Keratinocyte (primary cell): Measurements from ENCODE around the gene DPP3. TPM values are rescaled to one million over a fixed set of nuclear protein-coding genes. Genes with fewer than 3 reads are reported as not detected.
A peak's percentile ranks its signal among the peaks of the same experiment; 100 is the strongest.

Experiments used
- DNase-seq: peaks from one replicate; pipeline ENCODE4 v3.0.0-alpha.2; 2011; ENCODE audit warnings: low read depth, missing footprints, low spot score
- FAIRE-seq: peaks from 2 replicates; lab custom pipeline; 2011; peaks lifted over from hg19 to GRCh38; lab: Jason Lieb, UNC
- H2AFZ ChIP-seq: 2 replicates; pipeline ENCODE4 v1.6.0; 2012; ENCODE audit warnings: low read length, control low read depth, inconsistent platforms; ENCODE audit not compliant: control insufficient read depth
- H3K27ac ChIP-seq: 2 replicates; pipeline ENCODE4 v1.5.1; 2011; ENCODE audit warnings: low read length; ENCODE audit not compliant: control insufficient read depth, insufficient read depth
- H3K27me3 ChIP-seq: 3 replicates; pipeline ENCODE4 v1.6.0; 2011; ENCODE audit warnings: low read length; ENCODE audit not compliant: control insufficient read depth, insufficient read depth; ENCODE audit errors: extremely low read depth
- H3K36me3 ChIP-seq, 2 experiments: 2 replicates in 1 of 2; 3 replicates in 1 of 2; pipeline ENCODE4 v1.5.1; 2011; ENCODE audit warnings: low read length in 2 of 2, mild to moderate bottlenecking in 1 of 2; ENCODE audit not compliant: control insufficient read depth in 2 of 2, insufficient read depth in 2 of 2; ENCODE audit errors: extremely low read depth in 1 of 2
- H3K4me1 ChIP-seq: 3 replicates; pipeline ENCODE4 v1.5.1; 2011; ENCODE audit warnings: low read length; ENCODE audit not compliant: control insufficient read depth, insufficient read depth; ENCODE audit errors: extremely low read depth
- H3K4me2 ChIP-seq: 3 replicates; pipeline ENCODE4 v1.6.0; 2011; ENCODE audit warnings: low read depth, low read length; ENCODE audit not compliant: control insufficient read depth, insufficient read depth; ENCODE audit errors: extremely low read depth
- H3K4me3 ChIP-seq, 3 experiments: fragments of 200-600 bp in 1 of 3; sonication (generic) in 1 of 3; 2 replicates in 2 of 3; 3 replicates in 1 of 3; pipeline ENCODE4 v1.5.1; 2011 to 2016; ENCODE audit warnings: low read length in 3 of 3, mild to moderate bottlenecking in 3 of 3, control low read depth in 2 of 3, inconsistent platforms in 1 of 3, low read depth in 1 of 3, mixed read lengths in 1 of 3, mixed run types in 1 of 3, moderate library complexity in 1 of 3; ENCODE audit not compliant: control insufficient read depth in 2 of 3, insufficient read depth in 2 of 3; ENCODE audit errors: extremely low read depth in 1 of 3
- H3K79me2 ChIP-seq: 2 replicates; pipeline ENCODE4 v1.6.0; 2012; ENCODE audit warnings: low read length; ENCODE audit not compliant: control insufficient read depth, insufficient read depth
- H3K9ac ChIP-seq: 3 replicates; pipeline ENCODE4 v1.6.0; 2011; ENCODE audit warnings: low read length; ENCODE audit not compliant: control insufficient read depth, insufficient read depth; ENCODE audit errors: extremely low read depth
- H3K9me1 ChIP-seq: 3 replicates; pipeline ENCODE4 v1.6.0; 2011; ENCODE audit warnings: low read length; ENCODE audit not compliant: control insufficient read depth, insufficient read depth; ENCODE audit errors: extremely low read depth
- H3K9me3 ChIP-seq: 2 replicates; pipeline ENCODE4 v1.5.1; 2012; ENCODE audit warnings: low read depth, low read length; ENCODE audit not compliant: control insufficient read depth
- H4K20me1 ChIP-seq: 3 replicates; pipeline ENCODE4 v1.6.0; 2011; ENCODE audit warnings: low read length; ENCODE audit not compliant: control insufficient read depth, insufficient read depth; ENCODE audit errors: extremely low read depth
- EZH2 ChIP-seq: IDR thresholded peaks from one replicate; pipeline ENCODE4 v1.6.1; 2012; ENCODE audit warnings: inconsistent platforms, mild to moderate bottlenecking, low read length, moderate library complexity
- dilution Hi-C: fragments of 300-500 bp; cut with MboI; formaldehyde crosslinking; loops from one replicate; pipeline ENCODE4 v1.7.0; 2020; ENCODE audit warnings: low sequenced_read_pairs; ENCODE audit not compliant: extremely low pct_ligation_motif_present
- polyA plus RNA-seq, 5 experiments: library from polyadenylated mRNA; depleted of rRNA in 3 of 5; stranded (reverse) in 3 of 5; stranded (forward) in 1 of 5; unstranded in 1 of 5; fragments of >200 nt; gene quantifications; 1 replicate in 1 of 5; 2 replicates in 3 of 5; 3 replicates in 1 of 5; pipeline versions ENCODE4 v1.2.1 to v1.2.3, GENCODE V29; 2011 to 2012; ENCODE audit warnings: missing spikeins in 2 of 5, low read depth in 1 of 5, low replicate concordance in 1 of 5
- TF ChIP-seq, protein P1 (sequence below), 3 experiments: IDR thresholded peaks in 1 of 3; conservative IDR thresholded peaks in 1 of 3; optimal IDR thresholded peaks in 1 of 3; 2 replicates in 2 of 3; 3 replicates in 1 of 3; pipeline versions ENCODE3 to v1.5.1; 2011; ENCODE audit warnings: low read length in 3 of 3, mild to moderate bottlenecking in 3 of 3, moderate library complexity in 2 of 3, control low read depth in 1 of 3, inconsistent platforms in 1 of 3; ENCODE audit not compliant: insufficient read depth in 2 of 3; ENCODE audit errors: extremely low read depth in 1 of 3

The DPP3 gene
- polyA plus RNA-seq, 1 donor (not counting 4 experiments of a cell fraction or from before 2014, with no cell fraction given) = 57.9 TPM

DNA sequence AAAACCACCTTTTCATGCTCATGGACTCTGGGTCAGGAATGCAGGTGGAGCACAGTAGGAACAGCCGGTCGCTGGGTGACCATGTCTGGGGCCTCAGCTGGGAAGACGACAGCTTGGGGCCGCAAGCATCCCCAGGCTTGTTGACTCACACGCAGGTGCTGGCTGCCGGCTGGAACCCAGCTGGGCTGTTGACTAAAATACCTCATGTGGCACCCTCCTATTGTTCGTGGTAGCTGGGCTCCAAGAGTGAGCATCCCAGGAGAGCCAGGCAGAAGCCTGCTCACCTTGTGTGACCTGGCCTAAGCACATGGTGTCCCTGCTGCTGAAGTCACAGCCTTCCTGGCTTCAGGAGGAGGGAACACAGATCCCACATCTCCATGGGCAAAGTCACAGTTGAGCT, 9.4 kb downstream of the DPP3 start:
- Histone ChIP-seq H3K27ac (no peak overlapping the region), H3K79me2 (no peaks in the 10 kb centered on the region), H4K20me1 (no peaks in the 10 kb centered on the region), H3K9me1 (no peaks in the 10 kb centered on the region), H3K4me1 (no peaks in the 10 kb centered on the region), H2AFZ (no peak overlapping the region), H3K9me3 (no peaks in the 10 kb centered on the region), H3K4me3 (no peak overlapping the region), H3K36me3 (peaks cover 35 to 45% of the 10 kb centered on the region in 2 experiments), H3K27me3 (no peaks in the 10 kb centered on the region), H3K9ac (no peak overlapping the region), H3K4me2 (no peak overlapping the region)
- dilution Hi-C loops = no loop called here
- no peak for FAIRE-seq
- TF ChIP-seq EZH2 = no peak
- TF ChIP-seq, protein P1, sequence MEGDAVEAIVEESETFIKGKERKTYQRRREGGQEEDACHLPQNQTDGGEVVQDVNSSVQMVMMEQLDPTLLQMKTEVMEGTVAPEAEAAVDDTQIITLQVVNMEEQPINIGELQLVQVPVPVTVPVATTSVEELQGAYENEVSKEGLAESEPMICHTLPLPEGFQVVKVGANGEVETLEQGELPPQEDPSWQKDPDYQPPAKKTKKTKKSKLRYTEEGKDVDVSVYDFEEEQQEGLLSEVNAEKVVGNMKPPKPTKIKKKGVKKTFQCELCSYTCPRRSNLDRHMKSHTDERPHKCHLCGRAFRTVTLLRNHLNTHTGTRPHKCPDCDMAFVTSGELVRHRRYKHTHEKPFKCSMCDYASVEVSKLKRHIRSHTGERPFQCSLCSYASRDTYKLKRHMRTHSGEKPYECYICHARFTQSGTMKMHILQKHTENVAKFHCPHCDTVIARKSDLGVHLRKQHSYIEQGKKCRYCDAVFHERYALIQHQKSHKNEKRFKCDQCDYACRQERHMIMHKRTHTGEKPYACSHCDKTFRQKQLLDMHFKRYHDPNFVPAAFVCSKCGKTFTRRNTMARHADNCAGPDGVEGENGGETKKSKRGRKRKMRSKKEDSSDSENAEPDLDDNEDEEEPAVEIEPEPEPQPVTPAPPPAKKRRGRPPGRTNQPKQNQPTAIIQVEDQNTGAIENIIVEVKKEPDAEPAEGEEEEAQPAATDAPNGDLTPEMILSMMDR (optimal IDR thresholded peaks at IDR 0.05 in 1 of 3, IDR thresholded peaks at IDR 0.05 in 1 of 3, conservative IDR thresholded peaks at IDR 0.05 in 1 of 3; ENCODE audit: extremely low read depth in 1 of 3, insufficient read depth in 2 of 3, low read length in 3 of 3) = no peak
- no peak for DNase-seq

DNA sequence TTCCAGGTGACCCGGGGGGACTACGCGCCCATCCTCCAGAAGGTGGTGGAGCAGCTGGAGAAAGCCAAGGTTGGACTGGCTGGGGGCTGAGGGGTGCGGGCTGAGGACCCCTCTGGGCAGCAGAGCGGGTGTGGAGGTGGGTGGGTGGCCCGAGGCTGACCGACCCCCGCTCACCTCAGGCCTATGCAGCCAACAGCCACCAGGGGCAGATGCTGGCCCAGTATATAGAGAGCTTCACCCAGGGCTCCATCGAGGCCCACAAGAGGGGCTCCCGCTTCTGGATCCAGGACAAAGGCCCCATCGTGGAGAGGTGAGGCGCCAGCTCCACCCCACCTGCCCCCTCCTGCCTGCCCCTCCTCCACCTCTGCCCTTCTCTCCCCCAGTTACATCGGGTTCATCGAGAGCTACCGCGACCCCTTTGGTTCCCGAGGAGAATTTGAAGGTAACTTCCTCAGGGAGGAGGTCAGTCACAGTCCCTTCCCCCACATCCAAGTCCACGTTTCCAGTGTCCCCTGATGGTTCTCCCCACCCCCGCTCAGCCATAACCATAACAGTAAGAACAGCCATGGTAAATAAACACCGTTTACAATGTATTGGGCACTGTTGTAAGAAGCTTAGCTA, 11.2 kb downstream of the DPP3 start:
- Histone ChIP-seq H3K27ac (no peak overlapping the region), H3K79me2 (no peaks in the 10 kb centered on the region), H2AFZ (no peak overlapping the region), H3K4me3 (no peak overlapping the region), H3K9me1 (no peaks in the 10 kb centered on the region), H3K27me3 (no peaks in the 10 kb centered on the region), H3K9me3 (no peaks in the 10 kb centered on the region), H3K4me2 (no peak overlapping the region), H3K9ac (no peak overlapping the region), H3K4me1 (no peaks in the 10 kb centered on the region), H4K20me1 (no peaks in the 10 kb centered on the region), H3K36me3 (peaks cover 36 to 45% of the 10 kb centered on the region in 2 experiments)
- TF ChIP-seq, protein P1 (optimal IDR thresholded peaks at IDR 0.05 in 1 of 3, IDR thresholded peaks at IDR 0.05 in 1 of 3, conservative IDR thresholded peaks at IDR 0.05 in 1 of 3; ENCODE audit: extremely low read depth in 1 of 3, insufficient read depth in 2 of 3, low read length in 3 of 3) = peak in 1 of 3 experiments; percentile 57
- TF ChIP-seq EZH2 = no peak
- no peak for FAIRE-seq
- dilution Hi-C loops = no loop called here
- DNase-seq = no peak
